Ishikawa (cell line): ENCODE data around the gene DMD.

Source experiments
- CEBPB ChIP-seq: IDR thresholded peaks from 2 replicates; pipeline ENCODE4 v1.6.1; 2012
- CREB1 ChIP-seq: IDR thresholded peaks from 2 replicates; pipeline ENCODE4 v1.6.1; 2012; ENCODE audit warnings: low read depth
- EGR1 ChIP-seq: IDR thresholded peaks from 2 replicates; pipeline ENCODE4 v1.6.1; 2012
- EP300 ChIP-seq: IDR thresholded peaks from 2 replicates; pipeline ENCODE4 v1.6.1; 2012; ENCODE audit warnings: borderline replicate concordance
- FOXM1 ChIP-seq: IDR thresholded peaks from 2 replicates; pipeline ENCODE4 v1.6.1; 2012; ENCODE audit warnings: low read depth, borderline replicate concordance
- NFIC ChIP-seq: IDR thresholded peaks from 2 replicates; pipeline ENCODE4 v1.6.1; 2012
- RAD21 ChIP-seq: IDR thresholded peaks from 2 replicates; pipeline ENCODE4 v1.6.1; 2012; ENCODE audit warnings: low read depth
- TAF1 ChIP-seq: IDR thresholded peaks from 2 replicates; pipeline ENCODE4 v1.6.1; 2012; ENCODE audit warnings: low read depth, mild to moderate bottlenecking
- TCF12 ChIP-seq: IDR thresholded peaks from 2 replicates; pipeline ENCODE4 v1.6.1; 2012; ENCODE audit warnings: low read depth
- TEAD4 ChIP-seq: IDR thresholded peaks from 2 replicates; pipeline ENCODE4 v1.6.1; 2012
- YY1 ChIP-seq: IDR thresholded peaks from 2 replicates; pipeline ENCODE4 v1.6.1; 2012; ENCODE audit warnings: low read depth
- ZBTB7A ChIP-seq: IDR thresholded peaks from 2 replicates; pipeline ENCODE4 v1.6.1; 2012; ENCODE audit warnings: low read depth
- TF ChIP-seq, protein P1 (sequence below): IDR thresholded peaks from 2 replicates; pipeline ENCODE4 v1.6.1; 2012
- TF ChIP-seq, protein P2 (sequence below): IDR thresholded peaks from 2 replicates; pipeline ENCODE4 v1.6.1; 2012
- TF ChIP-seq, protein P3 (sequence below): IDR thresholded peaks from 2 replicates; pipeline ENCODE4 v1.6.1; 2012; ENCODE audit warnings: low read depth, mild to moderate bottlenecking

The DMD gene

DNA sequence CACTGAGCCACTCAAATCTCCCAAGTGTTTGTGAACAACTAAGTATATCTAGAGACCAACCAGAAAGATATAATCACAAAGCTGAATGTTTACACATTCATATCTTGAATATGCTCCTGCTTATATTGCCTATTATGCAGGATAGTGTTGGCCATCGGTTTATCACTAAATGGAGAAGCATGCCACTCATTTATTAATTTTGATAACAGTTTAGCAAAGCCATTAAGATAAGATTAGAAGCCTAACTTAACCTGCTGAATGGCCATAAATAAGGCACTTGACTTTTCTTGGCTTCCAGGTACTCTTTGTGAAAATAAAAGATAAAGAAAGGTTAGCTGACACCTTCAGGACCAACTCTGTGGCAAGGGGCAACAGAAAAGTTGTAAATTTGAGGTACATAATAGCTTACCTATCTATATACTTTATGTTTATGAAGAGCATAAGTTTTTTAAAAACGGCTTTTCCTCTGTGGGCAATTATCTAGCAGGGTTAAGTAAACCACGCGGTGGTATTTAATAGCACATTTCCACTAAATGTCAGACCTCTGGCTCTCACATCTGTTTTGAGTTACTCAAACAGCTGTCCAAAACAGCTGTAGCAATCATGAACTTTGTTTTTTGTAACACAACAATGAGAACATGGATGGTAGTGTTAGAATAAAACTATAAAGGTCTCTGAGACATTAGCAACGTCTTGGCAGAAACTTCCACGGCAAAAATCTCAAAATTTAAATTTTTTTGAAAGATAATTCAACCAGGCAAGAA is 2080.7 kb downstream of the DMD start:
- TF ChIP-seq, protein P1, sequence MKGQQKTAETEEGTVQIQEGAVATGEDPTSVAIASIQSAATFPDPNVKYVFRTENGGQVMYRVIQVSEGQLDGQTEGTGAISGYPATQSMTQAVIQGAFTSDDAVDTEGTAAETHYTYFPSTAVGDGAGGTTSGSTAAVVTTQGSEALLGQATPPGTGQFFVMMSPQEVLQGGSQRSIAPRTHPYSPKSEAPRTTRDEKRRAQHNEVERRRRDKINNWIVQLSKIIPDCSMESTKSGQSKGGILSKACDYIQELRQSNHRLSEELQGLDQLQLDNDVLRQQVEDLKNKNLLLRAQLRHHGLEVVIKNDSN, result no peak
- TF ChIP-seq CREB1, result no peak

DNA sequence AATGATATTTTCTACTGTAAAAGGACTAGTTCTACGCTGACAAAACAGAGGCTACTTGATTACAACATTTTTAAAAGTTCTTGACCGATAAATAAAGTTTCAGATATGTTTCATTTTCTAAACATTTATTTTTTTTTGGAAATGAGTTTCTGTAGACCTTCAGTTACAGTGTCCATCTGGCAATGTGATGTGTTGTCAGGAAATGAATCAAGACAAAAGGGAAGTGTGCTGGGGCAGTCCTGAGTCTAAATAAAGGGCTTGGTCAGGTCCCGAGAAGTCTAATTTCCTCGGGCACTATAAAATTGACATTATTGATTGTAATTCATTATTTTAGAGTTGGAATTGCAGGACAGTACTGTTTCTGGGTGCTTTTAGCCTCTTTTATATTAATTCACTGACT is 2082.5 kb downstream of the DMD start:
- TF ChIP-seq TCF12 (no peak), CREB1 (no peak), CEBPB (no peak), EGR1 (no peak), TAF1 (no peak), TEAD4 (no peak), EP300 (no peak), YY1 (no peak), ZBTB7A (no peak), RAD21 (no peak), FOXM1 (no peak), NFIC (no peak)
- TF ChIP-seq, protein P2, sequence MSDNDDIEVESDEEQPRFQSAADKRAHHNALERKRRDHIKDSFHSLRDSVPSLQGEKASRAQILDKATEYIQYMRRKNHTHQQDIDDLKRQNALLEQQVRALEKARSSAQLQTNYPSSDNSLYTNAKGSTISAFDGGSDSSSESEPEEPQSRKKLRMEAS, result no peak
- TF ChIP-seq, protein P3, sequence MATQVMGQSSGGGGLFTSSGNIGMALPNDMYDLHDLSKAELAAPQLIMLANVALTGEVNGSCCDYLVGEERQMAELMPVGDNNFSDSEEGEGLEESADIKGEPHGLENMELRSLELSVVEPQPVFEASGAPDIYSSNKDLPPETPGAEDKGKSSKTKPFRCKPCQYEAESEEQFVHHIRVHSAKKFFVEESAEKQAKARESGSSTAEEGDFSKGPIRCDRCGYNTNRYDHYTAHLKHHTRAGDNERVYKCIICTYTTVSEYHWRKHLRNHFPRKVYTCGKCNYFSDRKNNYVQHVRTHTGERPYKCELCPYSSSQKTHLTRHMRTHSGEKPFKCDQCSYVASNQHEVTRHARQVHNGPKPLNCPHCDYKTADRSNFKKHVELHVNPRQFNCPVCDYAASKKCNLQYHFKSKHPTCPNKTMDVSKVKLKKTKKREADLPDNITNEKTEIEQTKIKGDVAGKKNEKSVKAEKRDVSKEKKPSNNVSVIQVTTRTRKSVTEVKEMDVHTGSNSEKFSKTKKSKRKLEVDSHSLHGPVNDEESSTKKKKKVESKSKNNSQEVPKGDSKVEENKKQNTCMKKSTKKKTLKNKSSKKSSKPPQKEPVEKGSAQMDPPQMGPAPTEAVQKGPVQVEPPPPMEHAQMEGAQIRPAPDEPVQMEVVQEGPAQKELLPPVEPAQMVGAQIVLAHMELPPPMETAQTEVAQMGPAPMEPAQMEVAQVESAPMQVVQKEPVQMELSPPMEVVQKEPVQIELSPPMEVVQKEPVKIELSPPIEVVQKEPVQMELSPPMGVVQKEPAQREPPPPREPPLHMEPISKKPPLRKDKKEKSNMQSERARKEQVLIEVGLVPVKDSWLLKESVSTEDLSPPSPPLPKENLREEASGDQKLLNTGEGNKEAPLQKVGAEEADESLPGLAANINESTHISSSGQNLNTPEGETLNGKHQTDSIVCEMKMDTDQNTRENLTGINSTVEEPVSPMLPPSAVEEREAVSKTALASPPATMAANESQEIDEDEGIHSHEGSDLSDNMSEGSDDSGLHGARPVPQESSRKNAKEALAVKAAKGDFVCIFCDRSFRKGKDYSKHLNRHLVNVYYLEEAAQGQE, result no peak
- TF ChIP-seq, protein P1, result no peak

DNA sequence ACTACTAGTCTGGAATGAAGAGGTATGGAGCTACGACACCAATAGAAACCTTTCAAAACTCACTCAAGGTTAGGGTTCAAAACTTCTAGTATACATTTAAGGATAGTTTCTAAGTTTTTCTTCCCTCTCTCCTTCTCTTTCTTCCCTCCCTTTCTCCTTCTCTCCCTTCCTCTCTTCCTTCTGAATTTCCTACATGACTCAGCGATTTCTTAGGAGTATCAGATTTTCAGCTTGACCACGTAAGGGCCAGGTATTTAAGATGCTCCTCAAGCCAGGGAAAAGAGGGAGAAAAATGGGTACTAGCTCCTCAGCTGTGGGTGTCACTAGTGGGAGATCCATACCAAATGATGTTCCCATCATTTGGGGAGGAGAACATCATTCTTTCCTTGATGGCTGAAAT is 2083.6 kb downstream of the DMD start:
- TF ChIP-seq CEBPB (no peak), TEAD4 (no peak), RAD21 (no peak)

DNA sequence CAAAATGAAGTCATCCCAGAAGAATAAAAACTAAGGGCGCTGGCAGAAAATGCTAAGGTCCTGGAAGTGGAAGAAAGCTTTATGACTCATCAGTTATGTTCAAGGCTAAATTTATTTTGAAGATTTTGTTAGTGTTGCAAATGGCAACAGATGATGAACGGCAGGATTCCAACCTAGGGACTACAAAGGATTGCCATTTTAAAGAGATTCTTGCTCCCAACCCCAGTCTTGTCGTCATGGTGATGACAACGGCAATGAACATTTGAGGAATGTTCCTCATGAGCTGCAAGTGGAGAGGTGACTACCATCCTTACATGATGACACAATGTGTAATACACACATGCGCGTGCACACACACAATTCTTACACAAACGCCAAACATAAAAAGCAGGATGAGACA is 2085.1 kb downstream of the DMD start:
- TF ChIP-seq EGR1 (no peak), TAF1 (no peak), NFIC (no peak), CEBPB (no peak), ZBTB7A (no peak), TCF12 (no peak), TEAD4 (no peak), CREB1 (no peak), YY1 (no peak)
- TF ChIP-seq, protein P1, result no peak
- TF ChIP-seq, protein P2, result no peak

DNA sequence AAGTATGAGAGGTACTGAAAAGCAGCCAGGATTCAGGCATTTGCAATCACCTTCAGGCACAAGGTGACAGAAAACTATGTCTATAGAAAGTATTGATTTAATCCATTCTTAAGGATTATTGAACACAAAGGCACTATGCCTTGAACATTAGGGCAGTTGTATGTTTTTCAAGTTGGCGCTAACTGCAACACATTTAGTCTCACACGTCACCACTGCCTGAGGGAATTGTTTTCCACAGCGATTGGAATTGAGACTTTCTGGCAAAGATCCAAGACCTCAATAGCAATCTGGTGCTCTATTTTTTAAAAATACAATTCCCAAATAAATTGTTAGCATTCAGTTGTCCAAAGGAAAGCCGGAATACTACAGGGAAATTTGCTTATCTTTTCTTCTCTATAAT is 2086.8 kb downstream of the DMD start:
- TF ChIP-seq RAD21 (no peak), EGR1 (no peak), TEAD4 (no peak), ZBTB7A (no peak), TAF1 (no peak), CREB1 (no peak), EP300 (no peak), YY1 (no peak), TCF12 (no peak), NFIC (no peak), CEBPB (no peak), FOXM1 (no peak)
- TF ChIP-seq, protein P1, result no peak
- TF ChIP-seq, protein P2, result no peak
- TF ChIP-seq, protein P3, result no peak
